Neural progenitor cell (in vitro differentiated cells): ENCODE data around the gene RAD51B. TPM values are rescaled to one million over a fixed set of nuclear protein-coding genes. Genes with fewer than 3 reads are reported as not detected.

Source experiments
- DNase-seq: peaks from one replicate; pipeline ENCODE4 v3.0.0-alpha.2; 2016; ENCODE audit warnings: low spot score
- H2AFZ ChIP-seq: fragments of 200-600 bp; sonication (generic); replicated peaks from 2 replicates; pipeline ENCODE4 v1.6.1; 2016; ENCODE audit warnings: antibody characterized with exemption
- H3F3A ChIP-seq: fragments of 200-600 bp; sonication (generic); 2 replicates; pipeline ENCODE4 v1.6.1; 2016; ENCODE audit warnings: antibody characterized with exemption, low read depth
- H3K27ac ChIP-seq: fragments of 200-600 bp; sonication (generic); 2 replicates; pipeline ENCODE4 v1.5.1; 2016; ENCODE audit warnings: mild to moderate bottlenecking
- H3K27me3 ChIP-seq: fragments of 200-600 bp; sonication (generic); 2 replicates; pipeline ENCODE4 v1.6.1; 2016; ENCODE audit warnings: mild to moderate bottlenecking, moderate library complexity
- H3K36me3 ChIP-seq: fragments of 200-600 bp; sonication (generic); 2 replicates; pipeline ENCODE4 v1.5.1; 2016
- H3K4me1 ChIP-seq: fragments of 200-600 bp; sonication (generic); 2 replicates; pipeline ENCODE4 v1.6.1; 2016; ENCODE audit warnings: mixed run types
- H3K4me2 ChIP-seq: fragments of 200-600 bp; sonication (generic); 2 replicates; pipeline ENCODE4 v1.6.1; 2016
- H3K4me3 ChIP-seq: fragments of 200-600 bp; sonication (generic); 2 replicates; pipeline ENCODE4 v1.5.1; 2016
- H3K79me2 ChIP-seq: fragments of 200-600 bp; sonication (generic); 2 replicates; pipeline ENCODE4 v1.6.1; 2016; ENCODE audit warnings: low read depth
- H3K9ac ChIP-seq: fragments of 200-600 bp; sonication (generic); 2 replicates; pipeline ENCODE4 v1.6.1; 2016
- H3K9me3 ChIP-seq: fragments of 200-600 bp; sonication (generic); 2 replicates; pipeline ENCODE4 v1.5.1; 2016; ENCODE audit warnings: low read depth
- H4K20me1 ChIP-seq: fragments of 200-600 bp; sonication (generic); 2 replicates; pipeline ENCODE4 v1.6.1; 2016; ENCODE audit warnings: low read depth
- H3K27ac Mint-ChIP-seq: 3 replicates; pipeline ENCODE4 v1.8.0; 2021; ENCODE audit warnings: mixed read lengths
- H3K27me3 Mint-ChIP-seq: 2 replicates; pipeline ENCODE4 v1.8.0; 2022; ENCODE audit warnings: low read depth, mild to moderate bottlenecking, inconsistent platforms, moderate library complexity, mixed read lengths; ENCODE audit not compliant: insufficient read depth
- H3K36me3 Mint-ChIP-seq: 3 replicates; pipeline ENCODE4 v1.8.0; 2021; ENCODE audit warnings: mixed read lengths
- H3K4me1 Mint-ChIP-seq: 3 replicates; pipeline ENCODE4 v1.8.0; 2021; ENCODE audit warnings: mixed read lengths
- H3K4me3 Mint-ChIP-seq: 3 replicates; pipeline ENCODE4 v1.8.0; 2021; ENCODE audit warnings: mild to moderate bottlenecking, moderate library complexity, mixed read lengths
- H3K9me3 Mint-ChIP-seq: 3 replicates; pipeline ENCODE4 v1.8.0; 2020; ENCODE audit warnings: mixed read lengths
- EZH2 ChIP-seq: fragments of 200-600 bp; sonication (generic); IDR thresholded peaks from 2 replicates; pipeline ENCODE4 v1.6.1; 2017; ENCODE audit warnings: antibody characterized with exemption, mild to moderate bottlenecking, moderate library complexity
- EZH2phosphoT487 ChIP-seq: fragments of 200-600 bp; sonication (generic); IDR thresholded peaks from 2 replicates; pipeline ENCODE4 v1.6.1; 2017; ENCODE audit warnings: antibody characterized with exemption
- total RNA-seq: library from RNA; depleted of rRNA; stranded (reverse); fragments of >200 nt; gene quantifications from 2 replicates; pipeline ENCODE4 v1.2.3, GENCODE V29; 2015; ENCODE audit warnings: low replicate concordance
- TF ChIP-seq, protein P1 (sequence below): fragments of 200-600 bp; sonication (generic); IDR thresholded peaks from 2 replicates; pipeline ENCODE4 v1.5.1; 2017; ENCODE audit warnings: antibody characterized with exemption, mild to moderate bottlenecking

Gene RAD51B
- total RNA-seq, 1 donor from 2014 or later, result 50.5 TPM

DNA sequence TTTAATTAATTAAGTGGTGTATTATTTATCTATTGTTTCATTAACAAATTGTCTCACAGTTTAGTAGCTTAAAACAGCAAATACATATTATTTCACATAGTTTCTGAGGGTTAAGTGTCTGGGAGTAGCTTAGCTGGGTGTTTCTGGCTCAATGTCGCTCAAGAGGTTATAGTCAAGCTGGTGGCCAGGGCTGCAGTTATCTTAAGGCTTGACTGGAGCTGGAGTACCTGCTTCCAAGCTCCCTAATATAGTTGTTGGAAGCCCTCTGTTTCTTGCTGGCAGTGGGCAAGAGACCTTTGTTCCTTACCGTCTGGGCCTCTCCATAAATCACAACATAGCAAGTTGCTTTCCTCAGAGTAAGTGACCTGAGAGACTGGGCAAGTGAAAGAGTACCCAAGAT, 66.6 kb downstream of the RAD51B start:
- Histone ChIP-seq H2AFZ (no peak overlapping the region), H3K4me1 (peaks cover 16% of the 10 kb centered on the region), H3K27me3 (no peaks in the 10 kb centered on the region), H3K27ac (no peak overlapping the region), H3K36me3 (no peaks in the 10 kb centered on the region), H4K20me1 (no peaks in the 10 kb centered on the region), H3K9ac (no peak overlapping the region), H3F3A (peaks cover 4% of the 10 kb centered on the region), H3K9me3 (no peaks in the 10 kb centered on the region), H3K4me3 (no peak overlapping the region), H3K79me2 (no peaks in the 10 kb centered on the region), H3K4me2 (no peak overlapping the region)
- Mint-ChIP-seq H3K27ac (no peak overlapping the region), H3K27me3 (no peaks in the 10 kb centered on the region), H3K4me3 (no peak overlapping the region), H3K4me1 (no peaks in the 10 kb centered on the region), H3K36me3 (no peaks in the 10 kb centered on the region), H3K9me3 (no peaks in the 10 kb centered on the region)
- no peak for DNase-seq
- TF ChIP-seq, protein P1, sequence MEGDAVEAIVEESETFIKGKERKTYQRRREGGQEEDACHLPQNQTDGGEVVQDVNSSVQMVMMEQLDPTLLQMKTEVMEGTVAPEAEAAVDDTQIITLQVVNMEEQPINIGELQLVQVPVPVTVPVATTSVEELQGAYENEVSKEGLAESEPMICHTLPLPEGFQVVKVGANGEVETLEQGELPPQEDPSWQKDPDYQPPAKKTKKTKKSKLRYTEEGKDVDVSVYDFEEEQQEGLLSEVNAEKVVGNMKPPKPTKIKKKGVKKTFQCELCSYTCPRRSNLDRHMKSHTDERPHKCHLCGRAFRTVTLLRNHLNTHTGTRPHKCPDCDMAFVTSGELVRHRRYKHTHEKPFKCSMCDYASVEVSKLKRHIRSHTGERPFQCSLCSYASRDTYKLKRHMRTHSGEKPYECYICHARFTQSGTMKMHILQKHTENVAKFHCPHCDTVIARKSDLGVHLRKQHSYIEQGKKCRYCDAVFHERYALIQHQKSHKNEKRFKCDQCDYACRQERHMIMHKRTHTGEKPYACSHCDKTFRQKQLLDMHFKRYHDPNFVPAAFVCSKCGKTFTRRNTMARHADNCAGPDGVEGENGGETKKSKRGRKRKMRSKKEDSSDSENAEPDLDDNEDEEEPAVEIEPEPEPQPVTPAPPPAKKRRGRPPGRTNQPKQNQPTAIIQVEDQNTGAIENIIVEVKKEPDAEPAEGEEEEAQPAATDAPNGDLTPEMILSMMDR, result no peak
- no peak for TF ChIP-seq EZH2
- TF ChIP-seq EZH2phosphoT487, result no peak

DNA sequence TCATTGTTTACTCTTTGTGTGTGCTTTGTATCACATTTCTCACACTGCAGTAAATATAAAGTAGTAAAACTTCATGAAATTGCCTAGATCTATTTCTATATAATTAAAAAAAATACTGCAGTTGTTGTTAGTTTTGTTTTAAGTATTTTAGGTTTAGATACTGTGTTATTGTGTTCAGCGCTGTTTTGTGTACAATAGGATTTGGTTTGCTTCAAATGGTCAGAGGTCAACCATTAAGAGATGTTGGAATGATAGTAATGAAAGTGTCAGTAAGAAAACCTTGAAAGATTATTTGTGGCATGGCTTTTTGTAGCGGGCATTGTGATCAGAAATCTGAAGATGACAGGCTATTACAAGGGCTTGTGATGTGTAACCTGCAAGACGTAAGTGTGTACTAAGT, 67.9 kb downstream of the RAD51B start:
- Mint-ChIP-seq H3K27me3 (no peaks in the 10 kb centered on the region), H3K9me3 (no peaks in the 10 kb centered on the region), H3K4me1 (no peaks in the 10 kb centered on the region), H3K4me3 (no peak overlapping the region), H3K36me3 (no peaks in the 10 kb centered on the region), H3K27ac (no peak overlapping the region)
- Histone ChIP-seq H3K27ac (no peak overlapping the region), H2AFZ (no peak overlapping the region), H3K27me3 (no peaks in the 10 kb centered on the region), H3K4me3 (no peak overlapping the region), H3K79me2 (no peaks in the 10 kb centered on the region), H4K20me1 (no peaks in the 10 kb centered on the region), H3F3A (no peaks in the 10 kb centered on the region), H3K4me1 (peaks cover 12% of the 10 kb centered on the region), H3K4me2 (no peak overlapping the region), H3K9ac (no peak overlapping the region), H3K36me3 (no peaks in the 10 kb centered on the region), H3K9me3 (no peaks in the 10 kb centered on the region)
- TF ChIP-seq EZH2phosphoT487 (no peak), EZH2 (no peak)
- TF ChIP-seq, protein P1, result no peak
- no peak for DNase-seq

DNA sequence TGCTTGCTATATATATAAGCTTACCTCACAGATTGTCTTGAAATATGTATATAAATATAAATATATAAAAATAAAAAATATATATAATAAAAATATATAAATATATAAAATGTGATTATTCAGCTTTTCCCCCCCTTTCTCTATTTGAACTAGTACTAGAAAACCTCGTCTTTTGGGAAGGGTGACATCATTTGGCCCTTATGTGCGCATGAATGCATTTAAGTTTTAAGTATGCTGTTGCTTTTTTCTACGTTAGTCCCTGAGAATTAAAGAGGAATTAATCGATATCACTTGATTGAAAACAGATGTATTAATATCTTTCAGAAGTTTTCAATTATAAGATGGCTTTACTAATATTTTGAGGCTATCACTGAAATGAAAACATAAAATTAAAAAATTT, 69.9 kb downstream of the RAD51B start:
- no peaks in the 10 kb centered on the region for H3K9me3 ChIP-seq
- no peak overlapping the region for H3K4me3 ChIP-seq
- Mint-ChIP-seq H3K27me3 (no peaks in the 10 kb centered on the region), H3K36me3 (no peaks in the 10 kb centered on the region), H3K4me3 (no peak overlapping the region), H3K4me1 (no peaks in the 10 kb centered on the region), H3K9me3 (no peaks in the 10 kb centered on the region), H3K27ac (no peak overlapping the region)
- H3K79me2 ChIP-seq, result no peaks in the 10 kb centered on the region
- H3K36me3 ChIP-seq, result no peaks in the 10 kb centered on the region
- TF ChIP-seq, protein P1, result no peak
- H3K27ac ChIP-seq, result no peak overlapping the region
- peaks cover 8% of the 10 kb centered on the region for H3K4me1 ChIP-seq
- no peak overlapping the region for H3K9ac ChIP-seq
- H3K4me2 ChIP-seq, result no peak overlapping the region
- no peaks in the 10 kb centered on the region for H4K20me1 ChIP-seq
- no peaks in the 10 kb centered on the region for H3K27me3 ChIP-seq
- H3F3A ChIP-seq, result no peaks in the 10 kb centered on the region
- no peak overlapping the region for H2AFZ ChIP-seq
- no peak for DNase-seq
